K562 (cell line): ENCODE measurements around the gene AGRN. TPM values are rescaled to one million over a fixed set of nuclear protein-coding genes. Genes with fewer than 3 reads are reported as not detected.

Experiments
- ARID1B ChIP-seq: fragments of 450-650 bp; IDR thresholded peaks from 2 replicates; pipeline ENCODE4 v1.6.1; 2016; ENCODE audit warnings: antibody characterized with exemption, mild to moderate bottlenecking, inconsistent platforms
- CHD1 ChIP-seq: fragments of 200-600 bp; sonication (generic); IDR thresholded peaks from one replicate; pipeline ENCODE4 v1.6.1; 2012; ENCODE audit warnings: mild to moderate bottlenecking, moderate library complexity, low read length, inconsistent platforms
- EHMT2 ChIP-seq: fragments of 450-650 bp; IDR thresholded peaks from 2 replicates; pipeline ENCODE4 v1.6.1; 2018; ENCODE audit warnings: antibody characterized with exemption
- ELF2 ChIP-seq: fragments of 250-450 bp; sonication (Bioruptor Pico); IDR thresholded peaks from 2 replicates; pipeline ENCODE4 v1.5.0; 2021; ENCODE audit warnings: mild to moderate bottlenecking
- HLTF ChIP-seq: fragments of 450-650 bp; IDR thresholded peaks from 2 replicates; pipeline ENCODE4 v1.6.1; 2016
- MCM7 ChIP-seq, 2 experiments: fragments of 450-650 bp; IDR thresholded peaks; 2 replicates each; pipeline ENCODE4 v1.6.1; 2016 to 2018
- NONO ChIP-seq, 2 experiments: fragments of 200-400 bp in 1 of 2; fragments of 450-650 bp in 1 of 2; formaldehyde crosslinking in 1 of 2; IDR thresholded peaks; 2 replicates each; pipeline ENCODE4 v1.6.1; 2017; ENCODE audit warnings: low read depth in 2 of 2, mild to moderate bottlenecking in 2 of 2, moderate library complexity in 2 of 2, low read length in 1 of 2
- RBM34 ChIP-seq: fragments of 200-400 bp; formaldehyde crosslinking; IDR thresholded peaks from 2 replicates; pipeline ENCODE4 v1.6.1; 2018; ENCODE audit warnings: low read length, borderline replicate concordance; ENCODE audit not compliant: insufficient read depth
- RBM39 ChIP-seq: fragments of 200-400 bp; formaldehyde crosslinking; optimal IDR thresholded peaks from 2 replicates; pipeline ENCODE3; 2018; ENCODE audit warnings: low read depth, low read length
- SMAD3 ChIP-seq: fragments of 450-650 bp; formaldehyde crosslinking; conservative IDR thresholded peaks from 2 replicates; pipeline ENCODE4 v1.4.0; 2020; ENCODE audit warnings: mild to moderate bottlenecking
- TCF7 ChIP-seq: sonication (generic); IDR thresholded peaks from 2 replicates; pipeline ENCODE4 v1.6.1; 2016; ENCODE audit warnings: antibody characterized with exemption, borderline replicate concordance
- XRCC5 ChIP-seq: fragments of 200-400 bp; formaldehyde crosslinking; IDR thresholded peaks from 2 replicates; pipeline ENCODE4 v1.6.1; 2017; ENCODE audit warnings: low read depth, mild to moderate bottlenecking, low read length
- ZNF445 ChIP-seq: fragments of 250-450 bp; sonication (Bioruptor Pico); IDR thresholded peaks from 2 replicates; pipeline ENCODE4 v1.4.0; 2020; ENCODE audit warnings: low read depth, mild to moderate bottlenecking, moderate library complexity
- ZNF699 ChIP-seq: fragments of 250-450 bp; sonication (Bioruptor Pico); IDR thresholded peaks from 2 replicates; pipeline ENCODE4 v1.8.0; 2021; ENCODE audit warnings: mild to moderate bottlenecking, moderate library complexity; ENCODE audit not compliant: insufficient replicate concordance
- polyA plus RNA-seq, 8 experiments: library from polyadenylated mRNA; depleted of rRNA in 4 of 8; stranded (reverse) in 5 of 8; unstranded in 3 of 8; fragments of >200 nt; fragmentation: Nextera tagmentation in 2 of 8; fragmentation: Illumina TruSeq in 1 of 8; extraction: Ambion mirVana in 2 of 8; extraction: Trizol in 1 of 8; gene quantifications; 2 replicates each; pipeline versions ENCODE4 v1.2.1 to v1.2.3, GENCODE V29; 2011 to 2014; ENCODE audit warnings: inconsistent platforms in 1 of 8, missing spikeins in 1 of 8
- total RNA-seq, 7 experiments: library from RNA; depleted of rRNA in 6 of 7; stranded (reverse); fragments of >200 nt in 6 of 7; fragmentation: Illumina TruSeq in 2 of 7; extraction: Trizol in 2 of 7; gene quantifications; 2 replicates each; pipeline versions ENCODE4 v1.2.1 to v1.2.3, GENCODE V29; 2011 to 2021; ENCODE audit warnings: low replicate concordance in 1 of 7
- TF ChIP-seq, protein P1 (sequence below): sonication (generic); formaldehyde crosslinking; IDR thresholded peaks from 2 replicates; pipeline ENCODE4 v1.8.1; 2023; ENCODE audit warnings: mild to moderate bottlenecking, missing genetic modification reagents
- TF ChIP-seq, protein P2 (sequence below), 2 experiments: fragments of 450-650 bp in 1 of 2; IDR thresholded peaks; 2 replicates each; pipeline ENCODE4 v1.6.1; 2011 to 2017; ENCODE audit warnings: low read depth in 2 of 2, antibody characterized with exemption in 1 of 2, borderline replicate concordance in 1 of 2, low read length in 1 of 2, mild to moderate bottlenecking in 1 of 2, mixed read lengths in 1 of 2; ENCODE audit not compliant: control insufficient read depth in 1 of 2
- TF ChIP-seq, protein P3 (sequence below): fragments of 450-650 bp; formaldehyde crosslinking; IDR thresholded peaks from 2 replicates; pipeline ENCODE4 v1.4.0; 2022; ENCODE audit warnings: missing genetic modification characterization
- TF ChIP-seq, protein P4 (sequence below): fragments of 450-650 bp; IDR thresholded peaks from 2 replicates; pipeline ENCODE4 v1.6.1; 2016; ENCODE audit warnings: borderline replicate concordance

Gene AGRN
- total and polyA plus RNA-seq, 9 of the 15 experiments (the other 6 are each of a cell fraction or from before 2014, with no cell fraction given) = 0.04 to 111 (median 18.1) TPM

DNA sequence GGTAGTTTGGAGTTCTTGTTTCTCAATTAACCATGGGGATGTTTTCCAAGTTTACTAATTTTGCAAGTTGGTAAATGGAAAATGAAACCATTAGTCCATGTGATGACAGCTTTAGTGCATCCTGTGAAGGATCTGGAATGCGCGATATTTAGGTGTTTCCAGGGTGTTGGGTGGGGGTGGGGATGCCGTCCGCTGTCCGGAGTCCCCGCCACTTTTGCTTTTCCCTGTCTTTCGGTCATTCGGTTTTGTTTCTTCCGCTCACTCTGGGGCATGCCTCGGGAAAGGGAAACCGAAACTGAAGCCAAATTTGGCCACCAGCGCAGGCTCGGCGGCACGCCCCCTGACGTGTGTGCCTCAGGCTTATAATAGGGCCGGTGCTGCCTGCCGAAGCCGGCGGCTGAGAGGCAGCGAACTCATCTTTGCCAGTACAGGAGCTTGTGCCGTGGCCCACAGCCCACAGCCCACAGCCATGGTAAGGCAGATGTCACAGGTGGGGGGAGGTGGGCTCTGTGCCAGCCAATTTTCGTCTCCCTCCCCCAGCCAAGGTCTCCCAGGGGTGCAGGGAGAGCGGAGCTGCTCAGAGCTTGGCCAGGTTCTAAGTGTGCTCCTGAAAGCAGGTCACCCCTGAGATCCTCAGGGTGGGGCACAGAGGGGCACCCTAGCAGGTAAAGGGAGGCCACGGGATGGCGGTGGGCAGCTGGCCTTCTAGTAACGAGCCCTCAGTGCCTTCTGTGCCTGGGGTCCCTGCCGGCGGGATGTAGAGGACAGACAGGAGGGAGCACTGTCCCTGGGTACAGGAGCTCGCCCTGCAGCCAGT lies 6.6 kb upstream of the AGRN start, which contains the start of gene ISG15 (continued):
- no peak for TF ChIP-seq NONO (IDR thresholded peaks at IDR 0.05; ENCODE audit: low read depth in 2 of 2, low read length in 1 of 2)
- TF ChIP-seq, protein P1, sequence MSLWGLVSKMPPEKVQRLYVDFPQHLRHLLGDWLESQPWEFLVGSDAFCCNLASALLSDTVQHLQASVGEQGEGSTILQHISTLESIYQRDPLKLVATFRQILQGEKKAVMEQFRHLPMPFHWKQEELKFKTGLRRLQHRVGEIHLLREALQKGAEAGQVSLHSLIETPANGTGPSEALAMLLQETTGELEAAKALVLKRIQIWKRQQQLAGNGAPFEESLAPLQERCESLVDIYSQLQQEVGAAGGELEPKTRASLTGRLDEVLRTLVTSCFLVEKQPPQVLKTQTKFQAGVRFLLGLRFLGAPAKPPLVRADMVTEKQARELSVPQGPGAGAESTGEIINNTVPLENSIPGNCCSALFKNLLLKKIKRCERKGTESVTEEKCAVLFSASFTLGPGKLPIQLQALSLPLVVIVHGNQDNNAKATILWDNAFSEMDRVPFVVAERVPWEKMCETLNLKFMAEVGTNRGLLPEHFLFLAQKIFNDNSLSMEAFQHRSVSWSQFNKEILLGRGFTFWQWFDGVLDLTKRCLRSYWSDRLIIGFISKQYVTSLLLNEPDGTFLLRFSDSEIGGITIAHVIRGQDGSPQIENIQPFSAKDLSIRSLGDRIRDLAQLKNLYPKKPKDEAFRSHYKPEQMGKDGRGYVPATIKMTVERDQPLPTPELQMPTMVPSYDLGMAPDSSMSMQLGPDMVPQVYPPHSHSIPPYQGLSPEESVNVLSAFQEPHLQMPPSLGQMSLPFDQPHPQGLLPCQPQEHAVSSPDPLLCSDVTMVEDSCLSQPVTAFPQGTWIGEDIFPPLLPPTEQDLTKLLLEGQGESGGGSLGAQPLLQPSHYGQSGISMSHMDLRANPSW = no peak
- TF ChIP-seq TCF7 = no peak
- TF ChIP-seq RBM34 = no peak
- no peak for TF ChIP-seq SMAD3 (CRISPR knock-in tag)
- TF ChIP-seq, protein P2, sequence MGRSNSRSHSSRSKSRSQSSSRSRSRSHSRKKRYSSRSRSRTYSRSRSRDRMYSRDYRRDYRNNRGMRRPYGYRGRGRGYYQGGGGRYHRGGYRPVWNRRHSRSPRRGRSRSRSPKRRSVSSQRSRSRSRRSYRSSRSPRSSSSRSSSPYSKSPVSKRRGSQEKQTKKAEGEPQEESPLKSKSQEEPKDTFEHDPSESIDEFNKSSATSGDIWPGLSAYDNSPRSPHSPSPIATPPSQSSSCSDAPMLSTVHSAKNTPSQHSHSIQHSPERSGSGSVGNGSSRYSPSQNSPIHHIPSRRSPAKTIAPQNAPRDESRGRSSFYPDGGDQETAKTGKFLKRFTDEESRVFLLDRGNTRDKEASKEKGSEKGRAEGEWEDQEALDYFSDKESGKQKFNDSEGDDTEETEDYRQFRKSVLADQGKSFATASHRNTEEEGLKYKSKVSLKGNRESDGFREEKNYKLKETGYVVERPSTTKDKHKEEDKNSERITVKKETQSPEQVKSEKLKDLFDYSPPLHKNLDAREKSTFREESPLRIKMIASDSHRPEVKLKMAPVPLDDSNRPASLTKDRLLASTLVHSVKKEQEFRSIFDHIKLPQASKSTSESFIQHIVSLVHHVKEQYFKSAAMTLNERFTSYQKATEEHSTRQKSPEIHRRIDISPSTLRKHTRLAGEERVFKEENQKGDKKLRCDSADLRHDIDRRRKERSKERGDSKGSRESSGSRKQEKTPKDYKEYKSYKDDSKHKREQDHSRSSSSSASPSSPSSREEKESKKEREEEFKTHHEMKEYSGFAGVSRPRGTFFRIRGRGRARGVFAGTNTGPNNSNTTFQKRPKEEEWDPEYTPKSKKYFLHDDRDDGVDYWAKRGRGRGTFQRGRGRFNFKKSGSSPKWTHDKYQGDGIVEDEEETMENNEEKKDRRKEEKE (IDR thresholded peaks at IDR 0.05; ENCODE audit: borderline replicate concordance in 1 of 2, control insufficient read depth in 1 of 2, low read depth in 2 of 2, low read length in 1 of 2) = no peak
- TF ChIP-seq ZNF699 = no peak
- TF ChIP-seq EHMT2 = no peak
- TF ChIP-seq RBM39 = no peak
- TF ChIP-seq, protein P3, sequence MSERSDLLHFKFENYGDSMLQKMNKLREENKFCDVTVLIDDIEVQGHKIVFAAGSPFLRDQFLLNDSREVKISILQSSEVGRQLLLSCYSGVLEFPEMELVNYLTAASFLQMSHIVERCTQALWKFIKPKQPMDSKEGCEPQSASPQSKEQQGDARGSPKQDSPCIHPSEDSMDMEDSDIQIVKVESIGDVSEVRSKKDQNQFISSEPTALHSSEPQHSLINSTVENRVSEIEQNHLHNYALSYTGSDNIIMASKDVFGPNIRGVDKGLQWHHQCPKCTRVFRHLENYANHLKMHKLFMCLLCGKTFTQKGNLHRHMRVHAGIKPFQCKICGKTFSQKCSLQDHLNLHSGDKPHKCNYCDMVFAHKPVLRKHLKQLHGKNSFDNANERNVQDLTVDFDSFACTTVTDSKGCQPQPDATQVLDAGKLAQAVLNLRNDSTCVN = no peak
- peak; percentile 15 for TF ChIP-seq CHD1
- TF ChIP-seq ARID1B = peak; percentile 76
- TF ChIP-seq, protein P4, sequence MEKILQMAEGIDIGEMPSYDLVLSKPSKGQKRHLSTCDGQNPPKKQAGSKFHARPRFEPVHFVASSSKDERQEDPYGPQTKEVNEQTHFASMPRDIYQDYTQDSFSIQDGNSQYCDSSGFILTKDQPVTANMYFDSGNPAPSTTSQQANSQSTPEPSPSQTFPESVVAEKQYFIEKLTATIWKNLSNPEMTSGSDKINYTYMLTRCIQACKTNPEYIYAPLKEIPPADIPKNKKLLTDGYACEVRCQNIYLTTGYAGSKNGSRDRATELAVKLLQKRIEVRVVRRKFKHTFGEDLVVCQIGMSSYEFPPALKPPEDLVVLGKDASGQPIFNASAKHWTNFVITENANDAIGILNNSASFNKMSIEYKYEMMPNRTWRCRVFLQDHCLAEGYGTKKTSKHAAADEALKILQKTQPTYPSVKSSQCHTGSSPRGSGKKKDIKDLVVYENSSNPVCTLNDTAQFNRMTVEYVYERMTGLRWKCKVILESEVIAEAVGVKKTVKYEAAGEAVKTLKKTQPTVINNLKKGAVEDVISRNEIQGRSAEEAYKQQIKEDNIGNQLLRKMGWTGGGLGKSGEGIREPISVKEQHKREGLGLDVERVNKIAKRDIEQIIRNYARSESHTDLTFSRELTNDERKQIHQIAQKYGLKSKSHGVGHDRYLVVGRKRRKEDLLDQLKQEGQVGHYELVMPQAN = peak; percentile 97
- no peak for TF ChIP-seq XRCC5
- no peak for TF ChIP-seq ELF2 (CRISPR knock-in tag)
- TF ChIP-seq ZNF445 = no peak
- TF ChIP-seq MCM7 (IDR thresholded peaks at IDR 0.05) = no peak
- no peak for TF ChIP-seq HLTF
